Measurements from ENCODE around the gene LMBR1L.
"Not testable (repeated sequence)": the region's sequence is repeated elsewhere in the genome, so short reads cannot be mapped to it uniquely, and the experiment has no call there.

Gene LMBR1L

GRCh38 chr12:49084438-49084837, 26.2 kb downstream of the LMBR1L start:
- no peak for DNase-seq

- no peak for DNase-seq
Observed at GRCh38 chr12:49079793-49080192, 30.9 kb downstream of the LMBR1L start.

- DNase-seq, result no peak
Observed at GRCh38 chr12:49070971-49071370, 39.7 kb downstream of the LMBR1L start.

- DNase-seq, result peak; percentile 98
Observed at GRCh38 chr12:49069507-49070346, 40.9 kb downstream of the LMBR1L start, which contains the start of gene RHEBL1. RHEBL1 (minus strand) TSS chr12:49069979; CDS start chr12:49069785, 194 bp downstream.

GRCh38 chr12:49068879-49069506, 41.7 kb downstream of the LMBR1L start:
- no peak for DNase-seq

GRCh38 chr12:49066120-49066519, 44.5 kb downstream of the LMBR1L start:
- no peak for DNase-seq

GRCh38 chr12:49064767-49065152, 45.9 kb downstream of the LMBR1L start:
- no peak for DNase-seq

GRCh38 chr12:49061916-49062315, 48.7 kb downstream of the LMBR1L start:
- DNase-seq, result not testable (repeated sequence)

- no peak for DNase-seq
Observed at GRCh38 chr12:49061157-49061650, 49.4 kb downstream of the LMBR1L start.

- DNase-seq, result peak; percentile 82 to 86
Observed at GRCh38 chr12:49060237-49061156, 50.1 kb downstream of the LMBR1L start, which contains the start of gene KMT2D. KMT2D (minus strand) TSS chr12:49060794; CDS start chr12:49055324, 5,470 bp downstream.

- DNase-seq, result peak in 1 of 2 donors; percentile 13
Observed at GRCh38 chr12:49059299-49060171, 51.1 kb downstream of the LMBR1L start.

GRCh38 chr12:49059045-49059298, 51.7 kb downstream of the LMBR1L start:
- DNase-seq, result no peak

- DNase-seq, result no peak
Observed at GRCh38 chr12:49058366-49059044, 52.1 kb downstream of the LMBR1L start.

GRCh38 chr12:49057888-49058287, 52.8 kb downstream of the LMBR1L start:
- DNase-seq, result no peak

GRCh38 chr12:49055978-49056754, 54.5 kb downstream of the LMBR1L start:
- DNase-seq, result peak in 1 of 2 donors; percentile 30

- DNase-seq, result no peak
Observed at GRCh38 chr12:49055092-49055491, 55.6 kb downstream of the LMBR1L start.

GRCh38 chr12:49054524-49054923, 56.1 kb downstream of the LMBR1L start:
- DNase-seq, result no peak

GRCh38 chr12:49054096-49054495, 56.6 kb downstream of the LMBR1L start:
- no peak for DNase-seq

GRCh38 chr12:49052451-49053208, 58.0 kb downstream of the LMBR1L start:
- DNase-seq, result no peak

All from stimulated activated CD4-positive, alpha-beta T cell treated with anti-CD3 and anti-CD28 coated beads, Interleukin-2, amount 100 ng/mL, for 48 hours (primary cell).